ENCODE measurements around the gene AGR3. TPM values are rescaled to one million over a fixed set of nuclear protein-coding genes. Genes with fewer than 3 reads are reported as not detected.

Gene AGR3
- total RNA-seq, 1 experiment from 2014 or later, result not detected

GRCh38 chr7:16838386-16838785 is 43.4 kb downstream of the AGR3 start:
- Histone ChIP-seq H3K36me3 (no peaks in the 10 kb centered on the region), H3K27ac (no peak overlapping the region), H3K4me1 (replicated peaks) (peaks cover 7% of the 10 kb centered on the region; the same call in 1 of the 2 replicates), H3K27me3 (replicated peaks) (no peaks in the 10 kb centered on the region), H3K9me3 (replicated peaks) (no peaks in the 10 kb centered on the region), H3K4me3 (no peak overlapping the region)
- no peak for DNase-seq (ENCODE audit: low read depth in 1 of 2, low spot score in 2 of 2)

- Histone ChIP-seq H3K4me1 (replicated peaks) (peaks cover 7% of the 10 kb centered on the region; the same call in 1 of the 2 replicates), H3K36me3 (no peaks in the 10 kb centered on the region), H3K27me3 (replicated peaks) (no peaks in the 10 kb centered on the region), H3K9me3 (replicated peaks) (no peaks in the 10 kb centered on the region), H3K27ac (no peak overlapping the region), H3K4me3 (no peak overlapping the region)
- DNase-seq (ENCODE audit: low read depth in 1 of 2, low spot score in 2 of 2), result no peak
These were observed 45.3 kb downstream of the AGR3 start for GRCh38 chr7:16836481-16836880.

- no peaks in the 10 kb centered on the region for H3K9me3 ChIP-seq (replicated peaks)
- H3K4me3 ChIP-seq, result no peak overlapping the region
- no peak overlapping the region for H3K27ac ChIP-seq
- no peaks in the 10 kb centered on the region for H3K27me3 ChIP-seq (replicated peaks)
- H3K36me3 ChIP-seq, result no peaks in the 10 kb centered on the region
- no peak for DNase-seq (ENCODE audit: low read depth in 1 of 2, low spot score in 2 of 2)
- no peaks in the 10 kb centered on the region for H3K4me1 ChIP-seq (replicated peaks)
These were observed 48.4 kb downstream of the AGR3 start for GRCh38 chr7:16833373-16833772.

GRCh38 chr7:16826060-16826459 is 55.7 kb downstream of the AGR3 start:
- Histone ChIP-seq H3K27ac (no peak overlapping the region), H3K4me1 (replicated peaks) (no peaks in the 10 kb centered on the region), H3K9me3 (replicated peaks) (no peaks in the 10 kb centered on the region), H3K27me3 (replicated peaks) (no peaks in the 10 kb centered on the region), H3K4me3 (no peak overlapping the region), H3K36me3 (no peaks in the 10 kb centered on the region)
- DNase-seq (ENCODE audit: low read depth in 1 of 2, low spot score in 2 of 2), result no peak

GRCh38 chr7:16822029-16822428 is 59.8 kb downstream of the AGR3 start:
- Histone ChIP-seq H3K36me3 (no peaks in the 10 kb centered on the region), H3K4me1 (replicated peaks) (peaks cover 8% of the 10 kb centered on the region), H3K9me3 (replicated peaks) (no peaks in the 10 kb centered on the region), H3K4me3 (no peak overlapping the region), H3K27me3 (replicated peaks) (no peaks in the 10 kb centered on the region), H3K27ac (no peak overlapping the region)
- no peak for DNase-seq (ENCODE audit: low read depth in 1 of 2, low spot score in 2 of 2)

GRCh38 chr7:16818732-16819131 is 63.1 kb downstream of the AGR3 start:
- no peaks in the 10 kb centered on the region for H3K27me3 ChIP-seq (replicated peaks)
- peaks cover 8% of the 10 kb centered on the region for H3K4me1 ChIP-seq (replicated peaks)
- DNase-seq (ENCODE audit: low read depth in 1 of 2, low spot score in 2 of 2), result no peak
- H3K27ac ChIP-seq, result no peak overlapping the region
- H3K9me3 ChIP-seq (replicated peaks), result no peaks in the 10 kb centered on the region
- no peak overlapping the region for H3K4me3 ChIP-seq
- H3K36me3 ChIP-seq, result no peaks in the 10 kb centered on the region

- Histone ChIP-seq H3K36me3 (no peaks in the 10 kb centered on the region), H3K27ac (no peak overlapping the region), H3K4me3 (no peak overlapping the region), H3K9me3 (replicated peaks) (no peaks in the 10 kb centered on the region), H3K27me3 (replicated peaks) (no peaks in the 10 kb centered on the region), H3K4me1 (replicated peaks) (peaks cover 8% of the 10 kb centered on the region)
- no peak for DNase-seq (ENCODE audit: low read depth in 1 of 2, low spot score in 2 of 2)
These were observed 64.2 kb downstream of the AGR3 start for GRCh38 chr7:16817536-16817935.

- H3K4me3 ChIP-seq, result no peak overlapping the region
- H3K27ac ChIP-seq, result no peak overlapping the region
- H3K36me3 ChIP-seq, result no peaks in the 10 kb centered on the region
- peaks cover 10% of the 10 kb centered on the region for H3K4me1 ChIP-seq (replicated peaks)
- DNase-seq (ENCODE audit: low read depth in 1 of 2, low spot score in 2 of 2), result no peak
- H3K27me3 ChIP-seq (replicated peaks), result no peaks in the 10 kb centered on the region
- H3K9me3 ChIP-seq (replicated peaks), result no peaks in the 10 kb centered on the region
These were observed 65.0 kb downstream of the AGR3 start for GRCh38 chr7:16816824-16817223.

- Histone ChIP-seq H3K9me3 (replicated peaks) (no peaks in the 10 kb centered on the region), H3K27ac (no peak overlapping the region), H3K4me1 (replicated peaks) (peaks cover 17% of the 10 kb centered on the region), H3K36me3 (no peaks in the 10 kb centered on the region), H3K27me3 (replicated peaks) (no peaks in the 10 kb centered on the region), H3K4me3 (no peak overlapping the region)
- DNase-seq (ENCODE audit: low read depth in 1 of 2, low spot score in 2 of 2), result no peak
These were observed 66.8 kb downstream of the AGR3 start for GRCh38 chr7:16815001-16815400.

GRCh38 chr7:16813232-16813616 is 68.6 kb downstream of the AGR3 start:
- Histone ChIP-seq H3K4me1 (replicated peaks) (peaks cover 16% of the 10 kb centered on the region), H3K27ac (no peak overlapping the region), H3K36me3 (no peaks in the 10 kb centered on the region), H3K4me3 (no peak overlapping the region), H3K9me3 (replicated peaks) (no peaks in the 10 kb centered on the region), H3K27me3 (replicated peaks) (no peaks in the 10 kb centered on the region)
- no peak for DNase-seq (ENCODE audit: low read depth in 1 of 2, low spot score in 2 of 2)

- Histone ChIP-seq H3K36me3 (no peaks in the 10 kb centered on the region), H3K4me1 (replicated peaks) (peaks cover 10% of the 10 kb centered on the region), H3K4me3 (no peak overlapping the region), H3K27ac (no peak overlapping the region), H3K27me3 (replicated peaks) (no peaks in the 10 kb centered on the region), H3K9me3 (replicated peaks) (no peaks in the 10 kb centered on the region)
- DNase-seq (ENCODE audit: low read depth in 1 of 2, low spot score in 2 of 2), result no peak
These were observed 69.1 kb downstream of the AGR3 start for GRCh38 chr7:16812542-16813231.

- Histone ChIP-seq H3K27ac (0 out of 2 replicates have a peak overlapping the region, but pooled peaks have one; percentile 9), H3K27me3 (replicated peaks) (no peaks in the 10 kb centered on the region), H3K4me3 (no peak overlapping the region), H3K36me3 (no peaks in the 10 kb centered on the region), H3K9me3 (replicated peaks) (no peaks in the 10 kb centered on the region), H3K4me1 (replicated peaks) (peaks cover 10% of the 10 kb centered on the region)
- DNase-seq (ENCODE audit: low read depth in 1 of 2, low spot score in 2 of 2), result peak in 1 of 2 experiments; percentile 57
These were observed 70.2 kb downstream of the AGR3 start for GRCh38 chr7:16811551-16811950.

GRCh38 chr7:16810573-16810972 is 71.2 kb downstream of the AGR3 start:
- H3K4me1 ChIP-seq (replicated peaks), result peaks cover 10% of the 10 kb centered on the region
- H3K9me3 ChIP-seq (replicated peaks), result no peaks in the 10 kb centered on the region
- H3K27me3 ChIP-seq (replicated peaks), result no peaks in the 10 kb centered on the region
- no peak overlapping the region for H3K4me3 ChIP-seq
- H3K27ac ChIP-seq, result no peak overlapping the region
- DNase-seq (ENCODE audit: low read depth in 1 of 2, low spot score in 2 of 2), result no peak
- no peaks in the 10 kb centered on the region for H3K36me3 ChIP-seq

- Histone ChIP-seq H3K27me3 (replicated peaks) (no peaks in the 10 kb centered on the region), H3K9me3 (replicated peaks) (no peaks in the 10 kb centered on the region), H3K27ac (no peak overlapping the region), H3K4me1 (replicated peaks) (peaks cover 10% of the 10 kb centered on the region), H3K36me3 (no peaks in the 10 kb centered on the region), H3K4me3 (no peak overlapping the region)
- no peak for DNase-seq (ENCODE audit: low read depth in 1 of 2, low spot score in 2 of 2)
These were observed 71.7 kb downstream of the AGR3 start for GRCh38 chr7:16810112-16810511.

All from SJSA1 (cell line).